Activated CD8-positive, alpha-beta memory T cell treated with anti-CD3 and anti-CD28 coated beads for 24 hours (primary cell): Measurements from ENCODE around the gene KIF12.
"Not testable (repeated sequence)": the region's sequence is repeated elsewhere in the genome, so short reads cannot be mapped to it uniquely, and the experiment has no call there.

Experiments
- DNase-seq: peaks from one replicate; pipeline ENCODE4 v3.0.0-alpha.2; 2020

KIF12 gene

DNA sequence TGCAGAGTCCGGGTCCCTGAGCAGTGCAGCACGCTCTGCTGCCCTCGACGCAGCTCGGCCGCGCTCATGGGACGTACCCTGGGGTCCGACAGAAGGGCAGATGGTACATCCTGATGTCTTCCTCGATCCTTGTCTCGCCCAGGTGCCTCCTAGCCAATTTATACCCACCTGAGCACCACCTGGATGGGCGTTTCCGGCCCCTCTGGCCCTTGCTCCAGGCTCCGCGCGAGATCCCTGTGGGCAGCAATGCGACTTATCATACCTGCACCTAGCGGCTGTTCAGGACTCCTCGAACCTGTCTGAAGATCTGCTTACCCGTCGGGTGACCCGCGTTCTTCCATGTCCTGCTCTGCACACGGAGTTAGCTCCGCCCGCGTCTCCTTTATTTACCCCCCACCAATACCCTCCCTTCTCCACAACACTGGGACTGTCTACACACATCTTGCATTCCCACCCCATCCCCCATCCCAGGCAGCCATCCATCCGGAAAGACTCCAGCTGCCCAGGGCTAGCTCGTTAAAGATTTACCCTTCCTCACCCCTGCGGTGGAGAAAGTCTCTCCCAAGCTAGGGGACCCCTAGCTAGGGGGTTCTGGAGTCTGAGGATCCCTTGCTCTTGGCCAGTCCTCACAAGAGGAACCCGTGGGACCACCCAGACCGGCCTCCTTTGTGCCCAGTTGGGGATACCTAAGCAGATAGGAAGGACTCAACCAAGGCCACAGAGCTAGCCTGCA, at the start of gene KIF12:
Gene KIF12 (minus strand): TSS at position 357 of the 733 bp plus-strand sequence. CDS start 16 bp downstream, at position 341.
- DNase-seq: no peak

DNA sequence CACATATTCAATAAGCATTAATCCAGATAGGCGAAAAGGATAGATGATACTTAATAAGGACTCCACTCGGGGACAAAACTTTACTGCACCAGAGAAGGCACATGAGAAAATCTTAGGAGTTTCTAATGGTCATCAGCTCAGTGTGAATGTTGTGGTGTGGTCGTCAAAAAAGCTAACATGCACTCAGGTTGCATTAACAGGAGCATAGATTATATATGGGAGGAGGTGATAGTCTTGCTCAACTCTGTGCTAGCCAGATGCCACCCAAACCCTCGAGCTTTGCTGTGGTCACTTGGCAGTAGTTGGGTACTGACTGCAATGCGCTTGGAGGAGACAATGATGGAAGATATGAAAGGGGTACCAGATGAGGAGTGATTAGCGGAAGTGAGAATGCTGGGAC, 47.6 kb upstream of the KIF12 start:
- DNase-seq: no peak

DNA sequence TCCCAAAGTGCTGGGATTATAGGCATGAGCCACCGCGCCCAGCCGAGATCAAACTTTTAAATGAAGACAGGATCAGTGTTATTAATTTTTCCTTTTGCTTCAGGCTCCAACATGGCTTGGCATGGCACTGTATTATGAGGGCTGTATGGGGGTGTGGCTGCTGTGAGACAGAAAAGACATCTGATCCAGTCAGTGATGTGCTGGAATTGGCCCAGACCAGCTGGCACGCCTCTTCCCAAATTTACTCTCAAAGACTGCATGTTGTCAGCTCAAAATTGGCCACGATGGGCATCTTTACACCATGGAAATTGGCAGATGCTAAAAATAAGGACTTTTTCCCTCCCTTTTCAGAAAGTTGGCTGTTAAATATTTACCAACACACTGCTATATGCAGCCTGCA, 44.1 kb upstream of the KIF12 start:
- DNase-seq: no peak

DNA sequence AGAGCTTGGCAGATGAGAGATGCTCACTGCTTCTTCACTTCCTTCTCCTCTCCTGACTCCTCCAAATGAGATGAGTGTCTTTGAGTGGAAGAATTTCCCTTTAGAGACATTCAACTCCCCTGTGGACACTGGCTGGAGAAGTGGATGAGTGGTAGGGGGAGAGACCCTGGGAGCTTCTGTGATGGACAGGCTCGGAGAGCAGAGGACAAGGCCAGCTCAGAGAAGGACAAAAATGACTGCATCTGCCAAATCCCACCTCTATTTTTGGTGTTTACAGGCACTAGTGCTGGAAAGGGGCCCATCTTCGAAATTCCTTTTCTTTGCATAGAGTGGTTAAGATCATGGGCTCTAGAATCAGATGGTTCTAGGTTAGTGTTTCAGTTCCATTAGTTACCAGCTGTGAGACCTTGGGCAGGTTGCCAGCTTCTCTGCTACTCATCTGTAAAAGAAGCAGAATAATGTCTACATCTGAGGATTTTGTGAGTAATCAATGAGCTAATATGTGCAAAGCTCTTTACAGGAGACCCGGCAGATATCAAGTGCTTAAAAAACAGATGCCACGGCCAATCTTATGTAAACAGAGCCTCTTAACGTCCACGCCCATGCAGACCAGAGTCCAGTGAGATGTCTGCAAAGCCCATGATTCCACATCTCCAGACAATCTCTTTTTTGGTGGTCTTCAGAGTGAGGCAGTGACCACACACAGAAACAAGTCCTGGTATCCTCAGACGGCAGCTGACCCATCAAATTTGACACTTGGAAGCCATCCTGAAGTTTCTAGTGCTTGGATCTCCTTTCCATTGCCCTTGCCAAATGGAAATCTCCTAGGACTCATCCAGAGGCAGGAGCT, 42.7 kb upstream of the KIF12 start:
- no peak for DNase-seq

DNA sequence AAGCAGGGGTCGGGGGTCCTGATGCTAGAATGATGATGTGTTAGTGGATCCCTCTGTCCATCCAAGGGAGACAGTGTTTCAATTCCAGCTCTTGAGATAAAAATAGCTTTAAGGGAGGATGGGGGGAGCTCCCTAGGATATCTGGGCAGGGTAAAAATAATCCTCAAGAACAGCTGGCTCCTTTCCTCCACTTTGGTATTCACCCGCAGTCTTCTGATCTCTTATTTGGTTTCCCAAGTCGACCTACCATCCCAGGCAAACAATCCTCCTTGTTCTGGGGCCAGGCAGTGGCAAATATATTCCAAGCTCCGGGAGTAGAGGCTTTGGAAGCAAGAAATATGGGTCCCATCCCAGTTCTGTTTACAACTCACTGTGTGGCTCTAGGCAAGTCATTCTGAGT, 41.8 kb upstream of the KIF12 start:
- no peak for DNase-seq

DNA sequence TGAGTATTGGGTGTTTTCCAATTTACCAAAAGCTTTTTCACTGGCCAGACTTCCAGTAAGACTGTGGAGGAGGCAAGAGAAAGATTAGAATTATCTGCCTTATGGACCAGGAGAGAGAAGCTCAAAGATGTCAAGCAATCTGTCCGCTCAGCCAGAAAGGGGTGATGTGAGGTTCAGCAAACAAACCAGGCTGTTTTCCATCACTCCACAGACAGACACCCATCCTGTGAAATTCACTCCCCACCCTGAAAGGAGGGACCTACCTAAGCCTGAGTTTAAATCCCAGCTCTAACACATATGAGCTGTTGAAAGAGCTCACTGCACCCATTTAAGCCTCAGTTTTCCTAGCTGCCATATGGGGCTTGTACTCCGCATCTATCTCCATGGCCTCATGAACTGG, 41.3 kb upstream of the KIF12 start:
- no peak for DNase-seq

DNA sequence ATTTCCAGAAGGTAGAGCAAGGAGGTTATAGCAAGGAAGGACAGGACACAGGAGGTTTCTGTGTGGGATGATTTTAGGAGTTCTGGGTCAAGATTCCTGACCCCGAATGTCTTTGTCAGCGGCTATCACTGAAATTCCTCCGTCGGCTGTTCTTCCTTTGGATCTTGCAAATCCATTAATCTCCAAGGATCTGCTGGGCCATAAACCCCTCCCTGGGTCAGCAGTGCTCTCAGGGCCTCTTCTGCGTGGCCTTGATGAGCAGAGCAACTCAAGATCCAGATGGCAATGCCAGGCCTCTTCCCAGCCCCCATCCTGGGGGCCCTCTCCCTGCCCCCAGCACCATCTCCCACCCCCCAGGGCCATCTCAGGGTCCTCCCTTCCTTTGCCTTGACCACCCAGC, 40.0 kb upstream of the KIF12 start:
- no peak for DNase-seq

DNA sequence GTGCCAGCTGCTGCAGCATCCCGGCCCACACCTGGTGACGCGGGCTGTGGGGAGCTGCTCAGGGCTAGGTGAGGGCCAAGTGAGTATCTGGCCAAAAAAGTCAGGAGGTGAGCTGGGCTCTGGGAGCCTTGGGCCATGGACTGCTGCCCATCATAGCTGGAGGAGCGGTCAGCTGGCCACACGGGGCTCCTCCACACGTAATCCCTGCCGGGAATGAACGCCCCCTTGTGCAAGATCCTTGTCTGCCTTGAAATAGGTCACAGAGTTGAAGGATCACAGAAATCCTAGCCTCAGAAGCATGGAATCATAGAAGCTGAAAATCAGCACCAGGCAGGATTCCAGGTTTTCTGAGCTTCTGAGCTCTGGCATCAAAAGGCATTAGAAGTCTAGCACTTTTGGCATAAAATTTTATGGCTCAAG, 39.5 kb upstream of the KIF12 start:
- no peak for DNase-seq

DNA sequence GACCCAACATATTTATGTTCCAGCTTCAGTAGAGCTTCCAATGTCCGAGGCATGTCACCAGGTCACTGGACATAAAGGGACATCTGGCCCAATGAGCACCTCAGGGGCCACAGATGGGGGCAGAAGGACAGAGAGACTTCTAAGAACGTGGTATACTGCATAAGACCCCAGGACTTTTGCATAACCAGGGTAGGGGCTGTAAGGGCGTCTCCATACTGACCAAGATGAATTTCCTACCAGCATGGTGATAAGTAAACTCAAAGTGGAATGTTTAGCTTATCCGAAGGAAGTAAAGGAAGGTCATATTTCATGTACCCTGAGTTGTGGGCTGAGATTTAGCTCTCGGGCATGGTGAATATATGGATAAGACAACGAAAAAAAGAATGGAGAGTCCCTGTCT, 38.7 kb upstream of the KIF12 start:
- DNase-seq: no peak

DNA sequence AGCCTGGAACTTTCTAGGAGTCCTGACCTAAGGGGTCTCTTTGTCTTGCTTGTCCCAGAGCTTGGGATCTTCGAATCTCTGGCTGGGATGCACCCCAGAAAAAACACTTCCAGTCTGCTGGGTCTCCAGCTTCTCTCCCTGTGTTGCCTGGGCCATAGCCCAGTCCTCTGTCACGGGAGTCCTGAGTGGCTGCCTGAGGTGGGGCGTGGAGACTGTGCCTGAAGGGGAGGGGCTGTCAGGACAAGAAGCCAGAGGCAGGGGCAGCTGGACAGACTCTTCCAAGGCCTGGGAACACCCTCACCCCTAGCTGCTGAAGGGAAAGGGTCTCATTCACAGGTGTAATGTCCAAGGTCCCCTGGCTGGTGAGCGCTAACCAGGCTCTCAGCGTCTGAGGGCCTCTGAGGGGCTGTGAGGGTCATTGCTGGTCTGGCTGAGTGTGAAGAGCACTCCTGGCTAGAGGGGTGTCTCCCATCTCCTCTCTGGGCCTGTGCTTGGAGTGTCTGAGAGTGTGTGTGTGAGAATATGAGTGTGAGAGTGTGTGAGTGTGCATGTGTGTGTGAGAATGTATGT, 35.8 kb upstream of the KIF12 start:
- no peak for DNase-seq

DNA sequence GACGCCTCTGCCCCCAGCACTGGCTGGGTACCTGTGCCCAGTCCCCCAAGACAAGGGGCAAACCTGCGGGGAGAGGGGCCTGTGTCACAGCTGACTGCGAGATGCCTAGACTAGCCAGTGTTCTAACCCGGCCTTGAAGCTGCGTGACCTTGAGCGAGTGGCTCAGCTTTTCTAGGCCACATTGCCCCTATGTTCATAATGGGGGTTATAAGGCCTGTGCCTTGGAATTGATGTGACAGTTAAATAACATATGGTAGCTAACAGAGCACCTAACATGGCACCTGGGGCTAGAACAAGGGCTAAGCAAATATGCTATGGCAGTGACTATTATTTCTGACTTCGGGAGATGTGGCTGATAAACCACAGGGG, 33.4 kb upstream of the KIF12 start:
- no peak for DNase-seq

DNA sequence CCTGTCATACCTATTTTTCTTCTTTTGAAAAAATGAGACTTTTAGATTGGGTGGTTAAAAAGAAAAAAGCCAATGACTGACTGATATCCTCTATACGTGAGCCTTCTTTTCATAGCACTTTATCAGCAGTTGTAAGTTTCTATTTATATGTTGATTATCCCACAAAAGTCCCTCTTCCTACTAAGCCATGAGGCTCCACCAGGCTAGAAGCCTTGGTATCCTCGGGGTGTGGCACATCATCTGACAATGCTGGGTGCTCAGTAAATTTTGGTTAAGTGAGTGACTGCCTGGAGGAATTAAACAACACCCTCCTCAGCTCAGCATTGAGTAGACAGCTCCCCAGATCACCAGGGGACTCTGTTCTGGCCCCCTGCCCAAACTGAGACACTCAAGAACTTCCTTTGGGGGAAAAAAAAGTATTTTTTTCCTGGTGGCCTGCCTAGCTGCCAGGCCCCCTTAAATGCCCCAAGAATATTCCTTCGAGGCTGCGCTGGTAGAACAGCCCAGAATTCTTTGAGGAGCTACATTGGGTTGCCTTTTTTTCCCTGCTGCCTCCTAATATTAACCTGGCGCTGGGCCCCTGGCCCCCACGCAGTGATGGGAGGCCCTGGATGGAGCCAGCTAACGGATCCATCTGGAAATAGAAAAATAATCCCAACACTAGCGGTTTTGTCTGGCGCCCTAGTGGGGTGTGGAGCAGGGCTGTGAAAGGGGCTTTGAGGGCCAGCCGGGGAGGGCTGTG, 32.9 kb upstream of the KIF12 start:
- DNase-seq: no peak

DNA sequence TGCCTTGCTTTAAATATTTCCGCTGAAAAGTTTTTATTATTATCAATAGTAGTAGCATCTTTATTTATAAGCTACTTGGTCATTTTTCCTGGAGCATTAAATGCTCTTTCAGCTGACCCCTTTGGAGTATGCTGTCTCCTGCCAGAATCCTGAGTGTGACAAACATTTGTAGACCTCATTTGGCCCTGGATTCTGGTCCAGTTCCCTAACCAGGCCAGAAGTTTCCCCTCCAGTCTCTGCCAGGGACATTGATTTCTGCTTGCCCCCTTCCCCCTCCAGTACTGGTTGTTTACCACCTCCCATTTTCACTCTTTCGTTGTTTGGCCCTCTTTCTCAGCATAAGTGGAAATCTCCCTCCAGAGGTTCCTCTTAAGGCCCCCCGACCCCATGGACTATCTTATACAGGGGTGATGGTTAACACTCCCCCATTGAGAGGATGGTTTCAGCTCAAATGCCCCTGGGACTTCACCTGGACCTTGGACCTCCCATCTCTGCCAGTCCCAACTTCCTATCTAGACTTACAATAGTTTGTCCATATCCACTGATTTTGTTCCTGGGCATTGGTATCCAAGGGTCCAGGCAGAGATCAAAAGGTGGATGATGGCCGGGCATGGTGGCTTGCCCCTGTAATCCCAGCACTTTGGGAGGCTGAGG, 31.7 kb upstream of the KIF12 start:
- DNase-seq: no peak

DNA sequence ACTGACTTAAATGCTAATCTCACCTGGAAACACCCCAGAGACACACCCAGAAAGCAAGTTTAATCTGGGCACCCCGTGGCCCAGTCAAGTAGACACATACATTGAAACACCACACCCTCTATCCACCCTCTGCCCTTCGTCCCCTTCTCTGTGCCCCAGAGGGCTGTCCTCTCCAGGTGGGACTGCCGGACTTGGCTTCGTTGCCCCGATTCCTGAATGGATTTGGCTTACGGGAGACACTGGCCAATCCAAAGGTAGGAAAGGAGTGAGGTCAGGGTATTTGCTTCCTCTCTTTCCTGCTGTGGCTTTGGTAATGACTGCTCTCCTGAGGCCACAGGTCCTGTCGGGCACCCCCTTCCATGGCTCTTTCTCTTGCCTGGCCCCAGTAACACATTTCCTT, 31.0 kb upstream of the KIF12 start:
- no peak for DNase-seq

DNA sequence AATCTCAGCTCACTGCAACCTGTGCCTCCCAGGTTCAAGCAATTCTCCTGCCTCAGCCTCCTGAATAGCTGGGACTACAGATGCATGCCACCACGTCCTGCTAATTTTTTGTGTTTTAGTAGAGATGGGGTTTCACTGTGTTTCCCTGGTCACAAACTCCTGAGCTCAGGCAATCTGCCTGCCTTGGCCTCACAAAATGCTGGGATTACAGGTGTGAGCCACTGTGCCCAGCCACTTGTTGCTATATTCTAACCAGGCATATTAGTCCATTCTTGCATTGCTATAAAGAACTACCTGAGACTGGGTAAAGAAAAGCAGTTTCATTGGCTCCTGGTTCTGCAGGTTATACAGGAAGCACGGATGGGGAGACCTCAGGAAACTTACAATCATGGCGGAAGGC, 29.7 kb upstream of the KIF12 start:
- not testable (repeated sequence) for DNase-seq

DNA sequence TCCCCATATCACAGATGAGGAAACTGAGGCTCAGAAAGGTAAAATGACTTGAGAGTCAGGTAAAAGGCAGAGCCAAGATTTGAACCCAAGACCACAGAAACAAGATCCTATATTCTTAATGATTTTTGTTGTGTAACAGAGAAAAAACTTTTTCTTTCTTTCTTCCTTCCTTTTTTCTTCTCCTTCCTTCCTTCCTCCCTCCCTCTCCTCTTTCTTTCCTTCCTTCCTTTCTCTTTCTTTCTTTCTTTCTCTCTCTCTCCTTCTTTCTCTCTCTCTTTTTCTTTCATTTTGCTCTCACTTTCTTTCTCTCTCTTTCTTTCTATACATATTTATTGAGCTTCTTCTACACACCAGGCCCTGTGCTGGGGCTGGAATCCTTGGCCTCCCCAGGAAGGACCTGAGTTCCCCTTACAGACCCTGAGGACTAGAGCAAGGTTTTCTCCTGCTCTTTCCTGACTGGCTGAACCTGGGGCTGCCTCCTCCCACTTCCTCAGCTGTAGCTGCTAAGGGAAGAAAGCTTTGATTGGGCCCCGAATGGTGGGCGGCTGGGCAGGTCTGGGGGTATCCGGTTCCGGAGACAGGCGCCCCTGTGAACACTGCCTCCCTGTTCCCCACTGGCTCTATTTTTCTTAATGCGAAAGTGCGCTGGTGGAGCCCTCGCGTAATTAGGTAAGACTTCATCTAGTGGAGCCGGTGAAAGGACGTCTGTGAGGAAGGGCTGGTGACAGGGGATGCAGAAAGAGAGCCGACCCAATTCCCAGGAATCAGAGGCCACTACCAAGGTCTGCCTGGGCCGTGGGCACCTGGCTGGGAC, 27.4 kb upstream of the KIF12 start:
- no peak for DNase-seq

DNA sequence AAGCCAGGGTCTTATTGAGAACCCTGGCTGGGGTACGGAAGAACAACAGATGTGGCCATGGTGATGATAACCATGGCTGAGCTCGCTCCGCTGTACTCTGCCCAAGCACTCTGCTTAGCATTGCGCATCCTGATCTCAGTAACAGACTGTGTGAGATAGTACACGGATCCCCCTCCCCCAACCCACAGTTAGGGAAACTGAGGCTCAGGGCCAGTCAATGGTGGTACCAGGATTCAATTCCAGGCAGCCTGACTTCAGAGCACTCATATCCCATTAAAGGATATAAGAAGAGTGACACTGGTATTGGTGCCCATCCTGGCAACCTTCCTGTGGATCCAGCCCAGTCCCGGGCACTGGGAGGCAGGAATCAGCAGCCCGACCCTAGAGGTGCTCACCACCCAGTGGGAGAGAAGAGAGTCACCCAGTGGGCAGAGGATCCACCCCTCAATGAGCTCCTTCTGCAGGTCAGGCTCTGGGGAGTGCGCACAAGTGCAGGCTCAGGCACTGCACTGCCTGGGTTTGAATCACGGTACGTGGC, 26.5 kb upstream of the KIF12 start:
- DNase-seq: no peak

DNA sequence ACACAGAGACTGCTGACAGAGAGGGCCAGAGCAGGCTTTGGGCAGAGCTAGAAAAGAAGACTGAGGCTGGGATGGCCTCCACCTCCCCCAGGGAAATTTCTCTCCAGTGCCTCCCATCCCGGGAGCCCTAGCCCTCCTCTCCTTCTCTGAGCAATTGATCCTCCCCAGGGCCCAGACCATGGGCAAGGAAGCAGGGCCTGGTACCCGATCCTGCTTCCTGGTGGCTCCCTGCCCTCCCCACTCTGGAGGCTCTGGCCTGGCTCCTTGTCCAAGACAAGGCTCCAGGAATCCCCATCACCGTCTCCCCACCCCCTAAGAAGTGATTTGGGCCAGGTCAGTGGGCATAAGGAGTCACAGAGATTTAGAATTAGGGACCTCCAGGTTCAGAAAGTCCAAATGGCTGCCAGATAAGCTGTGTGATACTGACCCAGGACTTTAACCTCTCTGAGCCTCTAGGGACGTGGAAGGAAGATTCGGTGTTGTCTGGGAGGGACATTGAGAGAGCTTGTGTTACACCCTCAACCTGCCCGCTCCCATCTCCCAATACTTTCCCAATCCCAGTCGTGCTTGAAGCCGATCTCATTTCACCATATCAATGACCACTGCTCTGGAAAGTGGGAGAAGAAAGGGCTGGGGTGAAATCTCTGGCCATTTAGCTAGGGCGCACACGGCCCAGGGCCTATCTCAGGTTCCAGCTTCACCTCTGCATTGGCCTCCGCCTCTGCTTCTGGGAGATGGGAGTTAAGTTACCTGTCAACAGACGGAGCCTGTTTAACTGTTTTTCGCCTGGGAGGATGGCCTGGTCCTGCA, 25.8 kb upstream of the KIF12 start:
- no peak for DNase-seq

DNA sequence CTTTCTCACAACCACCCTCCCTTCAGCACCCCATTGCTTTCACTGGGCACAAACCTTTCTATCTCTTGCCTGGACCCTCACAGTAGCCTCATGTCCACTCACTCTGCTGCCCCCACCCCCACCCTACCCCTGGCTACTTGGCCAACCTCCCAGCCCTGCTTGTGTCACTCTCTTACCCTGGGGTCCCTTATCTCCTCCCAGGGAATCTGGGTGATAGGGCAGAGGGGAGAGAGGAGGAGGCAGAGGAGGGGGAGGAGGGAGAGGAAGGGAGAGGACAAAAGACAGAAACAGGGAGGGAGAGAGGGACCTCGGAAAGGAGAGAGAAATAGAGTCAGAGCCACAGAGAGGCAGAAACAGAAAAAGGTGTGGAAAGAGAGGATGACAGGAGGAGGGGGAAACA, 25.0 kb upstream of the KIF12 start:
- no peak for DNase-seq
